ENCODE measurements around the gene PIEZO2.
"Not testable (repeated sequence)": the region's sequence is repeated elsewhere in the genome, so short reads cannot be mapped to it uniquely, and the experiment has no call there.

Gene PIEZO2

GRCh38 chr18:10846657-10847407 lies 302.5 kb downstream of the PIEZO2 start:
- DNase-seq (ENCODE audit: low read depth) = no peak

GRCh38 chr18:10846035-10846434 lies 303.3 kb downstream of the PIEZO2 start:
- DNase-seq (ENCODE audit: low read depth) = not testable (repeated sequence)

DNA sequence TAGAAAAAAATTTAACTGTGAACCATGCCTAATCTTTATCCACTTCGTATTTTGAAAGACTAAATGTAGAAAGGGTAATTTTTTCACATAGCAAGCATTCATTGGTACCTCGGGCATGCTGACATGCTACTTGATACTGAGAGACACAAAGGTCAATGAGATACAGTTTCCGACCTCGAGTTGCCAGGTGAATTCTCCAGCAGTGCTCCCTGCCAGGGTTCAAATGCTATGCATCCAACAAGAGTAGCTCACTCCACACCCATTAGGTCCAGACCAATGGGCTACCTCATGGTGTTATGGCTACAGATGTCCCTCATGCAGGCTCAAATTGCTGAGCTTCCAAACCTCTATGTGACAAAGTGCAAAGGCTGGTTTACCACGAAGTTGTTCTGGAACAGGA lies 305.8 kb downstream of the PIEZO2 start:
- no peak for DNase-seq (ENCODE audit: low read depth)

- no peak for DNase-seq (ENCODE audit: low read depth)
These were observed 306.5 kb downstream of the PIEZO2 start for GRCh38 chr18:10842861-10843260.

DNA sequence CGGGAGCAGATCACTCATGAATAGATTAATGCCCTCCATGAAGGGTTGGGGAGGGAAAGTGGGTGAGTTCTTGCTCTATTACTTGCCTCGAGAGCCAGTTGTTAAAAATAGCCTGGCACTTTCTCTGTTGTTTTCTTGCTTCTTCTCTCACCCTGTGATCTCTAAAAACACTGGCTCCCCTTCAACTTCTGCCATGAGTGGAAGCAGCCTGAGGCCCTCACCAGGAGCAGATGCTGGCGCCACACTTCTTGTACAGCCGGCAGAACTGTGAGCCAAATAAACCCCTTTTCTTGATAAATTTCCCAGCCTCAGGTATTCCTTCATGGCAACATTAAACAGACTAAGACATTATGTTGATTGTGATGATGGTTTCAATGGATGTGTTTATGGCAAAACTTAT lies 307.0 kb downstream of the PIEZO2 start:
- DNase-seq (ENCODE audit: low read depth) = no peak

DNA sequence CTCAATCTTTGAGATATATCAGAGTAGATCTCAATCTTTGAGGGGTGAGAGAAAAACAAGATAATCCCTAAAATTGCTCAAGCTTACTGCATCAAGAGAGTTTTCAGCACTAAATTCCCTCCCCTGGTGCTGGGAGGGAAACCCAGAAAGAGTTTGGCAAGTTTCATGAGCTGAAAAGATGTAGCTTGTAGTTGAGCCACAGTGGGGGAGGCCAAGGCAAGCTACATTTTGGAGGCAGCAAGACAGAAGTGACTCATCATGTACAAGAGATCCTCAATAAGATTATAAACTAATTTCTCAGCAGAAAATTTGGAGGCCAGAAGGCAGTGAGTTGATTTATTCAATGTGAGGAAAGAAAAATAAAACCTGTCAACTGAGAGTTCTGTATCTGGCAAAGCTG lies 308.2 kb downstream of the PIEZO2 start:
- DNase-seq (ENCODE audit: low read depth) = no peak

GRCh38 chr18:10840743-10841142 lies 308.6 kb downstream of the PIEZO2 start:
- no peak for DNase-seq (ENCODE audit: low read depth)

DNA sequence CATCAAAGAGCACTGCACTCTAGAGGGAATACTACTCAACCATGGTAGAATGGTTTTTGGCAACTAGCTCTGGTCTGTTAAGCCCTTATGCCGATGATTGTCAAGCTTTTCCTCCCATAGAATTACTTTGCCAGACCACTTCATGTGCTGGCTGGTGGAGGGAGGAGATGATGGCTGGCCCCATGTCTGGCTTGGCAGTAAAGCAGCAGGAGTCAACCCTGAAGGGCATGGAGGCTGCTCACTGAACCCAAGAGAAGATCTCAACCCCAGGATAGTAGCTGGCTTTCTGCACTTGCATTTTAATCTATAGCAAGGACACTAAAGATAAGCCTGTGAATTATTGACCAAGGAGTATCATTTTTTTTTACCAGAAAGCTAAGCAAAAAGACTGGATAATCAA lies 309.9 kb downstream of the PIEZO2 start:
- no peak for DNase-seq (ENCODE audit: low read depth)

DNA sequence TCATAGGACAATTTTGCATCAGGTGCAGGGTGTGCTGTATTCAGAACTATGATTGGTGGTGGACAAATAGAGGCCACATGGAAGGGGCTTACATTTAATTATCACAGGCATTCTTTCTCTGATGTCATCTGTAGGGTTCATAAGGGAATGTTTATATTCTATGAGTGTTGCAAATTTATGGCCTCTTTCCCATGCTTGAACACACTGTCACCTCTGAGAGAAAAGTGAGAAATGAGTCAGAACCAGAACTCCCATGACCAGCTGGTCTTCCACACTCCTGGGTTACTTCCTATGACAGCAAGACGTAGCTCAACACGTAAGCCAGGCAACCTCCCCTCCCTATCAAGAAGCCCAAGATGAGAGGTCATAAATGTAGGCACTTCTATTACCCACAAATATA lies 310.8 kb downstream of the PIEZO2 start:
- DNase-seq (ENCODE audit: low read depth) = no peak

GRCh38 chr18:10834128-10834815 lies 315.1 kb downstream of the PIEZO2 start:
- DNase-seq (ENCODE audit: low read depth) = no peak

- no peak for DNase-seq (ENCODE audit: low read depth)
These were observed 315.7 kb downstream of the PIEZO2 start for GRCh38 chr18:10833656-10834055.

DNA sequence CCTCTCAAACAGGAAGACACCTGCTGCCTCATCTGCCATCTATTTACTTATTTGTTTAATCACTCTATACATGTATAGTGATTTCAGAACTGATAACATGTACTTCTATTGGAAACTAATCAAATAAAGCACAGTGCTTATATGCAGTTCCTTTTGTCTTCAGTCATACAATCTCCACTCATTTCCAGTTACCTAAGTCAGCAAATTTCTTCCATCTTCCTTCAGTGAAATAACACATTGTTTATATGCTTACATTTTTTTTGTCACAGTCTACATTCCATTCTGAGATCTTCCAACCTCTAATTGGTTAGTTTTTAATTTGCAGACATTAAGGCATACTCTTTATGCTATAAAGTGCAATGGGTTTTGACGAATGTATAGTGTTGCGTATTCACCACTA lies 323.0 kb downstream of the PIEZO2 start:
- DNase-seq (ENCODE audit: low read depth) = no peak

GRCh38 chr18:10822456-10822855 lies 326.9 kb downstream of the PIEZO2 start:
- no peak for DNase-seq (ENCODE audit: low read depth)

DNA sequence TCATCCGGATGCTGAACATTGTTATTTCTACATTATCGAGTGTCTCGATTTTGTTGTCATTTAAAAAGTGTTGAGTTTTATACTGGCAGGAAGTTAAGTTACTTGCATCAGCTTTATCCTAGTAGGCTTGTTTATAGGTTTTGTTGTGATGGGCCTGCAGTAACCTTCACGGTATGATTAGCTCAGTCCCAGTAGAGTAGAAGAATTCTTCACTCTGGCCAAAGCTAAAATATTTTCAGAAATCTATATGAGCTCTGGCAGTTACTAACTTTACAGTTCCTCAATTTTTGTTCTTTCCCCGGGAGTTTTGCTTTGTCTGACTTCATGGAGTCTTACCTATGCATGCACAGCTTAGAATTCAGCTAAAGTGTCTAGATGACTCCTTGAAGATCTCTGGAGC lies 328.7 kb downstream of the PIEZO2 start:
- no peak for DNase-seq (ENCODE audit: low read depth)

GRCh38 chr18:10814336-10814735 lies 335.0 kb downstream of the PIEZO2 start:
- DNase-seq (ENCODE audit: low read depth) = no peak

DNA sequence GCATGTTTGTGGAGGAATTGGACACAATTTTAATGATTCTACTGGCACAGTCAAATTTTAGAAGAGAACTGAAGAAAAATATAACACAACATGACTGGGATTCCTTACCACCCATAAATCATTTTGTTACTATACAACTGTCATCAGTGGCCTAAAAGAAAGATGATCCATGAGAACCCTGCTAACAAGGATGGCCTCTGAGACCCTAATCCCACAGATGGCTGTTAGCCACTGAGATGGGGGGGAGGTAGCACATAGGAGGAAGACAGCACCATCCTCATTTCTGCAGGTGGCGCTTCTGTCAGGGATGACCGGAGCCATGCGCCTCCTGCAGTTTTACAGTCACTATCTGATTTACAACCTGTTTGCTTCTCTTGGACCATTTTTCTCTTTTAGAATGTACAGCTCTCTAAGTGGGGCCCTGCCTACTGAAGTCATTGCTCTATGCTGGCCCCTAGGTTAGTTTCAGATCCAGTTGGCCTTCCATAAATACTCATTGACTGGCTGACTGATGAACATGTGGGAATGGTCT lies 343.7 kb downstream of the PIEZO2 start:
- DNase-seq (ENCODE audit: low read depth) = no peak

DNA sequence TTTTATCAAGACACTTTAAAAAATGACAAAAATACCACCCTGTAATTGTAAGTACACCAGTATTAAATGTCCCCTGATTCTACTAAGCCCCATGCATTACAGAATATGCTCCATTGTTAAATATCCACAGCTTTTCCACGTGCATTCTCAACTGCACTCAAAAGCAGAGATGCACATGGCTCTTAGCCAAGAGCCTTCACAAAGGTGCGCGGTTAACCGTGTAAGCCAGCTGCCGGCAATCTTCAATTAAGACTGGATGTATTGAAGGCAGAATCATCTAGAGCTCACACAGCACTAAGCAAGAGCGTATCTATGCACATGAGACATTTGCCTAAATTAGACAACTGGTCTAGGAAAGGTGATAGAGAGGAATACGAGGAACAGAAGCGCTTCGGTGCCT lies 345.2 kb downstream of the PIEZO2 start:
- DNase-seq (ENCODE audit: low read depth) = no peak

DNA sequence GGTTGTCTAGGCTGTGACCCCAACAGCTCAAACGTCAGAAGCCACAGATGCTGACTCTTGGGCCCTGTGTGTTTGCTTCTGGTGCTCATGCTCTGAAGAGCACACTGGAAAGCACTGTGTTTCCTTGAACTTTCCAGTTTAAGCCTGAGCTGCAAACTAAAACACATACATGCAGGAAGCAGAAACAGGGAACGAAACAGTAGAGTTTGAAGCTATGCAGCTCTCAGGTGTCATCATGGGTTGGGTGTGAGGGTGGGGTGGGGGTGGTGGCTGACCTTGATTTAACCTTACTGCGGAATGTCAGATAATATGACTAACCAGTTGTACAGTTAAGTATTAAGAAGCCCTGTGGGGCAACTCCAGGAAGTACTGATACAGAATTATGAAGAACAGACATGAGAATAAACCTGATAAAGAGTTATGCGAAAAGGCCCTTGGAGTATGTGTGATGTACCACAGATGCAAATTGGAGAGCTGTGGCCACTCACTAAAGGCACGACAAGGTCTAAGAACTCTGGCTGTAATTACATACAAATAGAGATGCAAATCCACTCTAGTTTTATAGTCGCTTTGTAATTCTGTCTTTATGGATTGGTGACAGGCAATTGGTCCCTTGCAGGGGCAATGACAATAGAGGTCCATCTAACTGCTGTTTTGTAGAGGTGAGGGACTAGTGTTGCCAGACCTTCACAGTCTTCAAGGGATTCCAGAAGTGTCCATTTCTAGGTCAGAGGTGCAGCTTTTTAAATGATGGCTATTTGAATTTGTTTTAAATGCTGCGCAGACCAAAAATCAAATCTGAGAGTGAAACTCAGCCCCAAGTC lies 350.4 kb downstream of the PIEZO2 start:
- no peak for DNase-seq (ENCODE audit: low read depth)

- DNase-seq (ENCODE audit: low read depth) = no peak
These were observed 351.5 kb downstream of the PIEZO2 start for GRCh38 chr18:10797896-10798295.

GRCh38 chr18:10794771-10795170 lies 354.6 kb downstream of the PIEZO2 start:
- no peak for DNase-seq (ENCODE audit: low read depth)

DNA sequence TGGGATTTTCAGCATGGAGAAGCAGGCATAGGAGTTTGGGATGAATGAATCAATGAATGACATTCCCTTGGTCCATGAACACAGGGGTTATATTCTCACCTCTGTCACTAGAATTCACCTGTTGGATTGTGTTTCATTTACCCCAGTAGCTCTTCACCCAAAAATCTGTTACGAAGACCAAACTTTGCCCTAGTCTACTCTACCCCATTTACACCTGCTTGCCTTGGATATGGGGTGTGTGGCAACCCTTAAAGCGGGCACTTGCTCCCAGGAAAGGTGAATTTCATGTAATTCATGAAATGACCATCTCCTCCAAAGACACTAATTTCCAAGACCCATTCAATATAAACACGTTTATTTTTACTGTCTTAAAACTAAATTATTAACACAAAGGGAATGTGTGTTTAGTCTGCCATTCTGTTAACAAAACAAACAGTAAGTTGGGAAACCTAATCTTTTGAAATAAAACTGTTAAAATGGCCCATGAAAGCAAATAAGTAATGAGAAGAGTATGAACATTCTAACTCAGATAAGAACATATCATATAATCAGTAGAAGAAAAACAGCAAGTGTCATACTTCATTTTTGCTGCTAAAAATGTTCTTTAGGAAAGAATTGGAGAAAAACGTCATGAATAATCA lies 355.5 kb downstream of the PIEZO2 start:
- no peak for DNase-seq (ENCODE audit: low read depth)

- no peak for DNase-seq (ENCODE audit: low read depth)
These were observed 357.2 kb downstream of the PIEZO2 start for GRCh38 chr18:10792181-10792580.
